HG02642 (cell line): ENCODE results near the gene C12orf56.

Experiments
- ATAC-seq: cut with Tn5 transposase; IDR thresholded peaks from one replicate; pipeline ENCODE4 v1.9.1; 2021; ENCODE audit warnings: mild to moderate bottlenecking; ENCODE audit not compliant: unreplicated experiment, poor library complexity

C12orf56 gene

GRCh38 chr12:64390275-64390851 is at the start of gene C12orf56:
C12orf56 (minus strand) TSS chr12:64390758; CDS start chr12:64390565, 193 bp downstream.
- no peak for ATAC-seq

- ATAC-seq = no peak
These were observed 49.5 kb upstream of the C12orf56 start for GRCh38 chr12:64440100-64440499.

- no peak for ATAC-seq
These were observed 43.4 kb upstream of the C12orf56 start for GRCh38 chr12:64433915-64434314.

- ATAC-seq = no peak
These were observed 41.2 kb upstream of the C12orf56 start for GRCh38 chr12:64431791-64432190.

GRCh38 chr12:64430886-64431285 is 40.3 kb upstream of the C12orf56 start:
- no peak for ATAC-seq

- no peak for ATAC-seq
These were observed 38.4 kb upstream of the C12orf56 start for GRCh38 chr12:64428956-64429355.

GRCh38 chr12:64427988-64428387 is 37.4 kb upstream of the C12orf56 start:
- ATAC-seq = no peak

GRCh38 chr12:64419696-64420095 is 29.1 kb upstream of the C12orf56 start:
- ATAC-seq = no peak

GRCh38 chr12:64418209-64418608 is 27.7 kb upstream of the C12orf56 start:
- ATAC-seq = no peak

- no peak for ATAC-seq
These were observed 23.3 kb upstream of the C12orf56 start for GRCh38 chr12:64413884-64414283.

GRCh38 chr12:64412459-64412858 is 21.9 kb upstream of the C12orf56 start:
- ATAC-seq = no peak

- ATAC-seq = no peak
These were observed 20.9 kb upstream of the C12orf56 start for GRCh38 chr12:64411427-64411826.

- ATAC-seq = no peak
These were observed 17.0 kb upstream of the C12orf56 start for GRCh38 chr12:64407342-64408223.

GRCh38 chr12:64404470-64405256 is 14.1 kb upstream of the C12orf56 start:
- peak; percentile 41 for ATAC-seq

GRCh38 chr12:64403707-64404469 is 13.3 kb upstream of the C12orf56 start, which contains the start of gene XPOT:
XPOT (plus strand) TSS chr12:64404392; CDS start chr12:64410036, 5,644 bp downstream.
- peak; percentile 95 for ATAC-seq

- no peak for ATAC-seq
These were observed 11.6 kb upstream of the C12orf56 start for GRCh38 chr12:64402181-64402580.

- no peak for ATAC-seq
These were observed 9.5 kb upstream of the C12orf56 start for GRCh38 chr12:64400041-64400440.

GRCh38 chr12:64395739-64396138 is 5.2 kb upstream of the C12orf56 start:
- ATAC-seq = no peak

- ATAC-seq = no peak
These were observed 1.7 kb upstream of the C12orf56 start for GRCh38 chr12:64392221-64392620.

- ATAC-seq = no peak
These were observed 1.4 kb downstream of the C12orf56 start for GRCh38 chr12:64389154-64389553.
